GM18519 (cell line): ENCODE data around the gene PCDH9.

Source experiments
- ATAC-seq: cut with Tn5 transposase; IDR thresholded peaks from one replicate; pipeline ENCODE4 v1.9.1; 2021; ENCODE audit warnings: mild to moderate bottlenecking, moderate library complexity; ENCODE audit not compliant: unreplicated experiment, low FRiP score

PCDH9 gene

DNA sequence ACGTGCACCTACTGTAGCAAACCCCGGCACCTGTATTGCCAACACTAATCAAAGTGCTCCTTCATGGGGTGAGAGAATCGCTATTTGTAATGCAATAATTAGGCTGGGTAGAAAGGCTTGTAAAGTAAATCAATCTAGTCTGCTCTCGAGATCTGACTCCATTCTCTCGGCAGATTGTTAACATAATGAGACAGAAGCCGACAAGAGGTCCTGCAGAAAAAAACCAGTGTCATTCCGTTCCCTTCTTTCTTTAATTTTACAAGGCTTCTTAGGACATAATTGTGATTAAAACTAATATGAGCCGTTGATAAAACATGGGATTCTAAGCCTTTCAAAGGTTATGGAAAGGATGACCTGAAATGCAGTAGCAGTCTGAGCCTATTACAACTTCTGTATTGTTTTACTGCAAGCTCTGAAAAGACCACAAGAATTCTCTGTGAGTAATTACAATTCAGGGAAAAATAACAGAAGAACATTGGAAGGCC lies 530.0 kb downstream of the PCDH9 start:
- no peak for ATAC-seq

GRCh38 chr13:66693656-66694055 lies 536.5 kb downstream of the PCDH9 start:
- no peak for ATAC-seq

- no peak for ATAC-seq
These were observed 539.0 kb downstream of the PCDH9 start for GRCh38 chr13:66691149-66691548.

- ATAC-seq: no peak
These were observed 540.5 kb downstream of the PCDH9 start for GRCh38 chr13:66689628-66690027.

GRCh38 chr13:66689037-66689619 lies 541.0 kb downstream of the PCDH9 start:
- no peak for ATAC-seq

GRCh38 chr13:66681403-66681802 lies 548.7 kb downstream of the PCDH9 start:
- ATAC-seq: no peak

- no peak for ATAC-seq
These were observed 550.1 kb downstream of the PCDH9 start for GRCh38 chr13:66680031-66680430.

DNA sequence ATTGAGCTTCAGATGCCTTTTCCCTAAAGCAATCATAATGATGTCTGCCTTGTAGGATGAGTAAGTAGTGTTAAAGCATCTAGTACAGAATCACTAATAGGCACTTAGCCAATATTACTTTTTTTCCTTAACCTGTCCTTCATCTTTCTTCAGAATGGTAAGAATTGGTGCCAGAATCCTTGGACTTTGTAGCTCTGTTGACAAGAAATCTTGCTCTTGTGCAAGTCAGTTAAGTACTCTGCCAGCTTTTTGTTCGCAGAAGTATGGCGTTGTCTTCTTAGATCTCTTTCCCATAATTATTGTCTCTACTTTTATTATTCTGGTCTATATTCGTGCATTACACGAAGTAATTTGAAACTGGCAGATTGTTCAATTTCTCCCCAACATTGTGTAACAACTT lies 554.5 kb downstream of the PCDH9 start:
- no peak for ATAC-seq

- ATAC-seq: no peak
These were observed 556.7 kb downstream of the PCDH9 start for GRCh38 chr13:66673401-66673800.

DNA sequence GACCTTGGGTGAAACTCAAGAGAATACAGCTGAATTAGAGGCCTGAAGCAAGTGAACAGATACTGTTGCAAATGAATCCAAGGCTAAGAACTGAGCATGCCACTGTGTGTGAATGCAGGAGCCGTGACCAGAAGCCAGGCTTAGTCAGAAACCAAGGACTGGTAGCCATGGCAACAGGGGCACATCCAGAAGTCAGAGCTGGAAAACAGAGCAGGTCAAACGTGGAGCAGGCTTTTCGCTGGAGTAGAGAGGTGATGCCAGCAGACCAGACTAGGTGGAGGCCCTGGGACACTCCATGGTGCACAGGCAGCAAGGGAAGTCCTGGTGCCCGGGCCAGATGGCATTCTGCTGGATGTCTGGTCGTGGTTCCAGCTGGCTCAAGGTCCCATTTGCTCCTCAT lies 564.1 kb downstream of the PCDH9 start:
- ATAC-seq: no peak

DNA sequence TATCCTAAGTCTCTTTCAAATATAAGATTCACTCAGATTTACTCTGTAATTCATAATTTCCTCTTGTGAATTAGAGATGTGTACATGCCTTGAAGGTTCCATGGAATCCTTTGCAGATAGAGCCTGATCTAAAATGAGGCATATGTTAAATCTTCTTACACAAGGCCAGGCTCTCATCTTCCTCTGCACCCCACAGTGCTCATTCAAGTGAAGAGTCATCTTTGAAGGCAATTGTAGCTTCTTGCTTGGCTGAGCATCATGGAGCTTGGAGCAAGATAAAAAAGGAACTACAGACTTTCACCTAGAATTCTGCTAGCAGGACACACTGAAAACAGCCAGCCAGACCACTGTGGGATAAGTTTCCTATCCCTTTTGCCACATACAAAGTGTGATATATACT lies 566.4 kb downstream of the PCDH9 start:
- ATAC-seq: no peak

DNA sequence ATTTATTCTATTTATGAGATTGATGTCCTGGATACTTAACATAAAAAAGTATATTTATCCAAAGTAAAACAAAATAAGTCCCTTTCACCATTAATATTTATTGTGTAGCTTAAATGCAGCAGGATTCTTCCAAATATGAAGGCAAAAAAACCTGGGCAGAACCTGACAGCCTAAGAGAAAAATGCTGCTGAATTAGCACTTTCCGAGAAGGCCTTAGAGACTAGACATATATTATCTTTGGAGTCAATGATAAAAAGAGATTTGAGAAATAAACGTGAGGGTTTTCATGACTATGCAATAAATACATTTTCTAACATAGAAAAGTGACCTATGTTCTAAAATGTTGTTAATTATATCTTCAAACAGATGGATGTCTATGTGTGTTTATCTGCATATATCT lies 566.9 kb downstream of the PCDH9 start:
- no peak for ATAC-seq

- no peak for ATAC-seq
These were observed 568.8 kb downstream of the PCDH9 start for GRCh38 chr13:66661336-66661735.

- ATAC-seq: no peak
These were observed 569.7 kb downstream of the PCDH9 start for GRCh38 chr13:66660468-66660813.

- peak; percentile 93 for ATAC-seq
These were observed 570.3 kb downstream of the PCDH9 start for GRCh38 chr13:66659701-66660467.

DNA sequence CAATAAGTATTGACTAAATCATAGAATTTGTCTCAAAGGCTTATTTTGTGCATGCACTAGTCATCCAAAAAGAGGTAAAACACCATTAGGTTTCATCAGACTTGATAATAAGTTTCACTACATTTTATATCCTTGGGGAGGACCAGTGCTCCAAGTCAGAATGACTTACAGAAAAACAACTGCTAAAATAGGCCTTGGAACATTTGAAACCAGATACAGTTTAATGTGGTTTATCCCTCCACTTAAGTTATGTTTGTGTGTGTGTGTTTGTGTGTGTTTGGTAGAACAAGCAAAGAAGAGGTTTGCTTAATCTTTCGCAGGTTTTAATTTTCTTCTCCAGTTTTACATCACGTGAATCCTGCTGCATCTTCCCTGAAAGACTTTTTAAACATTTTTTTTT lies 570.9 kb downstream of the PCDH9 start:
- ATAC-seq: no peak

- no peak for ATAC-seq
These were observed 572.8 kb downstream of the PCDH9 start for GRCh38 chr13:66657165-66657881.

DNA sequence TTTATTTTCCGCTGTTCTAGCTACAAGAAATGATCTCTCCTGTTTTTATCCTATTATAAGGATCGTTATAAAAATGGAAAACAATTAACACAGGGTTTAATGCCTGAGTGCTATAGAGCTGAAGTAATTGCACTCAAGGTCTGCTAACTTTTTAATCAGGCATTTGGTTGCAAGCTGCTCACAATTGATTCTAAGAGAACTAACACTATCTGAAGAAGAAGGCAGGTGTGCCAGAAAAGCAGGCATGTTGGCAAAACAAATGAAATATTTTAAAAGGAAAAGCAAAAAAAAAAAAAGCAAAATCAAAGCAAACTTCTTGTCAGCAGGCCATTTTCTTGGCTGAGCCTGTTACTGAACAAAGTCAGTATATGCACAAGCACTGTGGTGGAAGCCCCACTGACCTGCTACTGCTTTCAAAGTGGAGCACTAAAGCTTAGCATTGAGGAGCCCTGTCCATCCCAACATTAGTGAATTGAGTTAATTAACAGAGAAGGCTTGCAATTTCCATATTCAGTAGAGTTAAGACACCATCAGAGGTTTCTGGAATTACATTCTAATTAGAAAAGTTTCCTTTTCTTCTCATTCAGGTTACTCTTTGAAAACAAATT lies 574.2 kb downstream of the PCDH9 start:
- ATAC-seq: no peak

- ATAC-seq: no peak
These were observed 585.2 kb downstream of the PCDH9 start for GRCh38 chr13:66644855-66645460.

DNA sequence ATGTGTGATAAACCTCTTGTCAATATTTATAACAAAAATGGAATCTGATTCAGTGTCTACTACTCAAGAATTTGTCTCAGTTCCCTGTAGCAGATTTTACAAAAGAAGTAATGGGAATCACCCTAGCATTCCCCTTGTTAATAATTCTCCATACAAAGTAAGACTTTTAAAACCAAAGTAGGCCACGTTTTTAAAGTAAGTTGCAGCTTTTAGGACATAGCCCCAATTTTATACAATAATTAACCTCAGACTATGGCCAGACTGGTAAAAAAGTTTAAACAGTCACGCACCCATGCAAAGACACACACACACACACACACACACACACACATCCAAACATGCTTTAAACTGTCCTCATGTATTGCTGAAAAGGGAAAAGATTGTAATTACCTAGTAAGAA lies 589.9 kb downstream of the PCDH9 start:
- ATAC-seq: no peak

GRCh38 chr13:66639044-66639443 lies 591.1 kb downstream of the PCDH9 start:
- no peak for ATAC-seq
